Coronary artery (tissue), 2 donors: ENCODE measurements around the gene SPECC1L.

Source experiments
- DNase-seq: peaks from one replicate; pipeline ENCODE4 v3.0.0-alpha.2; 2017; ENCODE audit warnings: low spot score
- H3K27ac ChIP-seq, 2 donors: fragments of 200-600 bp; sonication (generic); one replicate each; pipeline ENCODE4 v1.5.1; 2016 to 2019
- H3K4me3 ChIP-seq: fragments of 200-600 bp; sonication (generic); 2 replicates; pipeline ENCODE4 v1.5.1; 2016; ENCODE audit warnings: mild to moderate bottlenecking, moderate library complexity
- CTCF ChIP-seq: fragments of 200-600 bp; sonication (generic); IDR thresholded peaks from one replicate; pipeline ENCODE4 v1.5.1; 2019; ENCODE audit warnings: antibody characterized with exemption

SPECC1L gene

GRCh38 chr22:24361976-24362646 lies 91.5 kb downstream of the SPECC1L start:
- no peak overlapping the region for H3K27ac ChIP-seq
- no peak for DNase-seq
- TF ChIP-seq CTCF, result no peak
- H3K4me3 ChIP-seq, result no peak overlapping the region

DNA sequence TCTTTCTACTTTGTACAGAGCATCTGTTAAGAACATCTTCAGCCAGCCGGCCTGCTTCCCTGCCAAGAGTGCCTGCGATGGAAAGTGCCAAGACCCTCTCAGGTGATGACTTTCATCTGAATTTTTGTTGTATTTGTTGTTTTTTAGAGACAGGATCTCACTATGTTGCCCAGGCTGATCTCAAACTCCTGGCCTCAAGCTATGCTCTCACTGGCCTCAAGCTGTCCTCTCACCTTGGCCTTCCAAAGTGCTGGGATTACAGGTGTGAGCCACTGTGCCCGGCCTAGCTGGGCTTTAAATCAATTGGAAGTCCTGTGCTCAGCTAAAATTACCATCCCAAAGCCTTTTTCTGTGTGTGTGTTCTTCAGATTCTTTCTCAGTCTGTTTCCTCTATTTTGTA lies 92.6 kb downstream of the SPECC1L start:
- Histone ChIP-seq H3K4me3 (no peak overlapping the region), H3K27ac (no peak overlapping the region)
- TF ChIP-seq CTCF, result no peak
- no peak for DNase-seq

- DNase-seq, result no peak
- no peak for TF ChIP-seq CTCF
- H3K4me3 ChIP-seq, result no peak overlapping the region
- H3K27ac ChIP-seq, result no peak overlapping the region
These were observed 96.1 kb downstream of the SPECC1L start for GRCh38 chr22:24366701-24367100.

GRCh38 chr22:24367841-24368240 lies 97.2 kb downstream of the SPECC1L start:
- DNase-seq, result no peak
- no peak for TF ChIP-seq CTCF
- H3K4me3 ChIP-seq, result no peak overlapping the region
- H3K27ac ChIP-seq, result no peak overlapping the region

- Histone ChIP-seq H3K27ac (no peak overlapping the region), H3K4me3 (no peak overlapping the region)
- DNase-seq, result no peak
- TF ChIP-seq CTCF, result no peak
These were observed 99.8 kb downstream of the SPECC1L start for GRCh38 chr22:24370401-24370800.

DNA sequence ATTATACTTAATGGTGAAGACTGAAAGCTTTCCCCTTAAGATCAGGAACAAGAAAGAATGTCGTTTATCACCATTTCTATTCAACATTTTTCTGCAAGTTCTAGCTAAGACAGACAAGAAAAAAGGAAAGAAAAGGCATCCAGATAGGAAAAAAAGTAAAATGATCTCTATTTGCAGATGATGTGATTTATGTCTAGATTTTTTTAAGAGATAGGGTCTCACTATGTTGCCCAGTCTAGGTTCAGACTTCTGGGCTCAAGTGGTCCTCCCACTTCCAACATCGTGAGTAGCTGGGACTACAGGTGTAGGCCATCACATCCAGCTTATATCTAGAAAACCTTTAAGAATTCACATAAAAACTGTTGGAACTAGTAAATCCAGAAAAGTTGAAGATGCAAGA lies 105.4 kb downstream of the SPECC1L start:
- DNase-seq, result no peak

More for the DNA sequence above, 105.4 kb downstream of the SPECC1L start:
- H3K4me3 ChIP-seq, result no peak overlapping the region
- H3K27ac ChIP-seq, result no peak overlapping the region
- no peak for TF ChIP-seq CTCF
